SK-N-SH (cell line): ENCODE measurements around the gene OLFM1. TPM values are rescaled to one million over a fixed set of nuclear protein-coding genes. Genes with fewer than 3 reads are reported as not detected.

ENCODE experiments used
- CTCF ChIA-PET: fragments of 300-600, 350-600 bp; formaldehyde crosslinking; extraction: SDS; loops from one replicate; lab custom pipeline; 2021; lab: Yijun Ruan, JAX
- POLR2A ChIA-PET: fragments of 350-600 bp; sonication (Branson Sonifier 250); formaldehyde crosslinking; extraction: SDS; loops from one replicate; lab custom pipeline; 2020; ENCODE audit warnings: antibody characterized with exemption, inconsistent platforms; lab: Yijun Ruan, JAX
- DNase-seq: peaks from one replicate; pipeline ENCODE4 v3.0.0; 2012
- H2AFZ ChIP-seq: fragments of 200-600 bp; sonication (generic); 2 replicates; pipeline ENCODE4 v1.8.1; 2016; ENCODE audit warnings: antibody characterized with exemption, mild to moderate bottlenecking, low read depth
- H3F3A ChIP-seq: fragments of 200-600 bp; sonication (generic); replicated peaks from 2 replicates; pipeline ENCODE3; 2016; ENCODE audit warnings: antibody characterized with exemption, mild to moderate bottlenecking; ENCODE audit not compliant: insufficient read depth
- H3K27ac ChIP-seq, 2 experiments: fragments of 200-500 bp in 1 of 2; fragments of 200-600 bp in 1 of 2; sonication (Bioruptor generic) in 1 of 2; sonication (generic), shearing (Covaris generic) in 1 of 2; 2 replicates each; pipeline versions ENCODE4 v1.5.1 to v1.6.1; 2014 to 2016; ENCODE audit warnings: low read depth in 2 of 2, inconsistent platforms in 1 of 2, low read length in 1 of 2, mild to moderate bottlenecking in 1 of 2, mixed read lengths in 1 of 2
- H3K27me3 ChIP-seq: fragments of 200-600 bp; sonication (generic), shearing (Covaris generic); 2 replicates; pipeline ENCODE4 v1.6.1; 2016; ENCODE audit warnings: mixed run types; ENCODE audit not compliant: insufficient read depth
- H3K36me3 ChIP-seq, 2 experiments: fragments of 200-500 bp in 1 of 2; fragments of 200-600 bp in 1 of 2; sonication (Bioruptor generic) in 1 of 2; sonication (generic) in 1 of 2; replicated peaks in 1 of 2; 2 replicates each; pipeline versions ENCODE3 to v1.5.1; 2014 to 2016; ENCODE audit warnings: low read length in 1 of 2, mild to moderate bottlenecking in 1 of 2; ENCODE audit not compliant: insufficient read depth in 2 of 2, control insufficient read depth in 1 of 2
- H3K4me1 ChIP-seq, 2 experiments: fragments of 200-500 bp in 1 of 2; fragments of 200-600 bp in 1 of 2; sonication (Bioruptor generic) in 1 of 2; sonication (generic), shearing (Covaris generic) in 1 of 2; 2 replicates each; pipeline versions ENCODE4 v1.5.1 to v1.6.1; 2014 to 2016; ENCODE audit warnings: low read depth in 1 of 2, low read length in 1 of 2, mixed run types in 1 of 2; ENCODE audit not compliant: insufficient read depth in 2 of 2, control insufficient read depth in 1 of 2
- H3K4me2 ChIP-seq: fragments of 200-600 bp; sonication (generic), shearing (Covaris generic); 2 replicates; pipeline ENCODE4 v1.6.1; 2017; ENCODE audit warnings: mixed run types
- H3K4me3 ChIP-seq, 2 experiments: fragments of 200-500 bp in 1 of 2; fragments of 200-600 bp in 1 of 2; sonication (Bioruptor generic) in 1 of 2; sonication (generic), shearing (Covaris generic) in 1 of 2; 2 replicates each; pipeline versions ENCODE4 v1.5.1 to v1.8.1; 2014 to 2016; ENCODE audit warnings: low read depth in 2 of 2, inconsistent platforms in 1 of 2, low read length in 1 of 2, mild to moderate bottlenecking in 1 of 2, mixed read lengths in 1 of 2, moderate library complexity in 1 of 2
- H3K79me2 ChIP-seq: fragments of 200-600 bp; sonication (generic); 2 replicates; pipeline ENCODE4 v1.8.1; 2017; ENCODE audit warnings: mild to moderate bottlenecking; ENCODE audit not compliant: insufficient read depth
- H3K9ac ChIP-seq: fragments of 200-600 bp; sonication (generic); 2 replicates; pipeline ENCODE4 v1.6.1; 2017; ENCODE audit warnings: mixed run types
- H3K9me2 ChIP-seq: fragments of 200-600 bp; sonication (generic); 2 replicates; pipeline ENCODE4 v1.6.1; 2017; ENCODE audit warnings: mixed run types
- H3K9me3 ChIP-seq: fragments of 200-600 bp; sonication (generic); 2 replicates; pipeline ENCODE4 v1.6.1; 2017; ENCODE audit warnings: mixed run types, mild to moderate bottlenecking, moderate library complexity
- H4K20me1 ChIP-seq: fragments of 200-600 bp; sonication (generic); 2 replicates; pipeline ENCODE4 v1.6.1; 2017; ENCODE audit warnings: mild to moderate bottlenecking, mixed run types; ENCODE audit not compliant: insufficient read depth
- FOXJ3 ChIP-seq: sonication (generic); formaldehyde crosslinking; IDR thresholded peaks from 2 replicates; pipeline ENCODE4 v1.5.1; 2020; ENCODE audit warnings: mild to moderate bottlenecking, missing genetic modification reagents
- FOXM1 ChIP-seq: IDR thresholded peaks from 2 replicates; pipeline ENCODE4 v1.4.0; 2012; ENCODE audit warnings: low read depth, mild to moderate bottlenecking
- GATA2 ChIP-seq: sonication (generic); formaldehyde crosslinking; IDR thresholded peaks from 2 replicates; pipeline ENCODE4 v1.5.0; 2020; ENCODE audit warnings: mild to moderate bottlenecking, missing genetic modification reagents
- MAX ChIP-seq: IDR thresholded peaks from 2 replicates; pipeline ENCODE4 v1.4.0; 2012; ENCODE audit warnings: low read depth
- MXI1 ChIP-seq: IDR thresholded peaks from 2 replicates; pipeline ENCODE4 v1.6.1; 2012; ENCODE audit warnings: mild to moderate bottlenecking, low read depth, low read length, improper control_type of control experiment
- NRF1 ChIP-seq: IDR thresholded peaks from 2 replicates; pipeline ENCODE4 v1.6.1; 2012; ENCODE audit warnings: low read depth, mild to moderate bottlenecking, low read length
- PBX3 ChIP-seq: IDR thresholded peaks from 2 replicates; pipeline ENCODE4; 2012
- RCOR1 ChIP-seq: fragments of 150-350 bp; IDR thresholded peaks from 2 replicates; pipeline ENCODE4 v1.6.1; 2017; ENCODE audit warnings: antibody characterized with exemption, low read length
- REST ChIP-seq: IDR thresholded peaks from 2 replicates; pipeline ENCODE4 v1.6.1; 2012; ENCODE audit warnings: mild to moderate bottlenecking, low read depth, low read length, moderate library complexity
- RFX5 ChIP-seq: IDR thresholded peaks from 2 replicates; pipeline ENCODE4 v1.6.1; 2012; ENCODE audit warnings: mild to moderate bottlenecking, improper control_type of control experiment, low read length
- RXRA ChIP-seq: IDR thresholded peaks from 2 replicates; pipeline ENCODE4 v1.4.0; 2012; ENCODE audit warnings: low read depth, mild to moderate bottlenecking, borderline replicate concordance
- SMC3 ChIP-seq: IDR thresholded peaks from 2 replicates; pipeline ENCODE4 v1.6.1; 2012; ENCODE audit warnings: low read depth, low read length, improper control_type of control experiment
- TCF12 ChIP-seq: IDR thresholded peaks from 2 replicates; pipeline ENCODE4 v1.4.0; 2012
- USF2 ChIP-seq: fragments of 150-350 bp; IDR thresholded peaks from 2 replicates; pipeline ENCODE4 v1.6.1; 2017; ENCODE audit warnings: antibody characterized with exemption, low read length, low read depth, borderline replicate concordance
- ZBTB33 ChIP-seq: IDR thresholded peaks from 2 replicates; pipeline ENCODE4 v1.4.0; 2012; ENCODE audit warnings: low read depth, borderline replicate concordance
- WGBS: methylation state at CpG from one replicate; pipeline ENCODE4 v1.1.6; 2017; ENCODE audit warnings: low lambda C conversion rate; 5-methylcytosine and 5-hydroxymethylcytosine counted together
- polyA plus RNA-seq, 3 experiments: library from polyadenylated mRNA; depleted of rRNA; stranded (reverse); fragments of >200 nt; gene quantifications; 2 replicates each; pipeline ENCODE4 v1.2.3, GENCODE V29; 2012

OLFM1 gene
- polyA plus RNA-seq, 1 of the 3 experiments (the other 2 are of a cell fraction), result 15.9 TPM

GRCh38 chr9:135050072-135050990 lies 37.1 kb upstream of the OLFM1 start:
- no peak overlapping the region for H3K27ac ChIP-seq
- H3F3A ChIP-seq, result no peaks in the 10 kb centered on the region
- ChIA-PET CTCF (no interaction called here), POLR2A (no interaction called here)
- no peaks in the 10 kb centered on the region for H3K79me2 ChIP-seq
- no peaks in the 10 kb centered on the region for H3K27me3 ChIP-seq
- no peaks in the 10 kb centered on the region for H3K4me1 ChIP-seq
- 64% methylated on average over 30 of the region's 31 CpGs for WGBS
- H3K4me2 ChIP-seq, result no peak overlapping the region
- no peaks in the 10 kb centered on the region for H3K9me3 ChIP-seq
- H3K36me3 ChIP-seq, result no peaks in the 10 kb centered on the region
- no peaks in the 10 kb centered on the region for H4K20me1 ChIP-seq
- H3K9ac ChIP-seq, result no peak overlapping the region
- H2AFZ ChIP-seq, result no peak overlapping the region
- no peaks in the 10 kb centered on the region for H3K9me2 ChIP-seq
- DNase-seq, result no peak
- H3K4me3 ChIP-seq, result no peak overlapping the region
- TF ChIP-seq MAX (no peak), ZBTB33 (no peak), MXI1 (no peak), REST (no peak), NRF1 (no peak), TCF12 (no peak), RCOR1 (no peak), RFX5 (no peak), RXRA (no peak), FOXJ3 (CRISPR knock-in tag) (no peak), SMC3 (no peak), FOXM1 (no peak), GATA2 (CRISPR knock-in tag) (no peak), PBX3 (no peak), USF2 (no peak)
